ENCODE measurements around the gene OLA1. TPM values are rescaled to one million over a fixed set of nuclear protein-coding genes. Genes with fewer than 3 reads are reported as not detected.

Gene OLA1
- total and polyA plus RNA-seq, 2 of the 4 experiments (the other 2 are of a cell fraction): 54.7 to 71.2 TPM

GRCh38 chr2:174148833-174149232 is 99.5 kb downstream of the OLA1 start:
- Histone ChIP-seq H4K91ac (ENCODE audit: insufficient read depth, low read depth, low read length) (no peak overlapping the region), H2BK20ac (ENCODE audit: low read depth, low read length) (no peak overlapping the region), H3K23ac (ENCODE audit: low read depth, low read length) (no peak overlapping the region), H3K4me1 (ENCODE audit: control insufficient read depth, insufficient read depth, low read length) (peaks cover 2% of the 10 kb centered on the region; the same call in 1 of the 2 replicates), H3K14ac (replicated peaks; ENCODE audit: low read depth, low read length) (no peak overlapping the region), H3K56ac (ENCODE audit: extremely low read depth, insufficient read depth, low read length) (no peak overlapping the region), H3K9me3 (ENCODE audit: control insufficient read depth, insufficient read depth, low read length) (no peaks in the 10 kb centered on the region), H2BK15ac (ENCODE audit: low read depth, low read length) (no peak overlapping the region), H2BK120ac (ENCODE audit: low read depth, low read length) (no peak overlapping the region), H2BK5ac (ENCODE audit: low read depth, low read length, poor library complexity, severe bottlenecking) (no peak overlapping the region), H3K4me3 (ENCODE audit: insufficient read depth, low read depth, low read length) (no peak overlapping the region), H3K9me1 (ENCODE audit: insufficient read depth, low read length) (peaks cover 1% of the 10 kb centered on the region; the same call in 1 of the 2 replicates), H3K27ac (ENCODE audit: insufficient read depth, low read length) (no peak overlapping the region), H3K4ac (ENCODE audit: low read depth, low read length) (no peak overlapping the region), H2AK9ac (replicated peaks; ENCODE audit: low read depth, low read length, poor library complexity) (no peak overlapping the region), H2AK5ac (ENCODE audit: low read depth, low read length) (no peak overlapping the region), H4K20me1 (ENCODE audit: insufficient read depth, low read length) (peaks cover 4% of the 10 kb centered on the region), H2AFZ (replicated peaks; ENCODE audit: low read length, poor library complexity) (no peak overlapping the region), H3K9ac (ENCODE audit: low read depth, low read length) (no peak overlapping the region), H3K36me3 (ENCODE audit: control insufficient read depth, insufficient read depth, low read length) (no peaks in the 10 kb centered on the region), H3K27me3 (ENCODE audit: control insufficient read depth, insufficient read depth, low read length) (no peaks in the 10 kb centered on the region), H4K5ac (ENCODE audit: low read depth, low read length) (no peak overlapping the region), H4K8ac (ENCODE audit: low read depth in 2 of 2, low read length in 2 of 2) (no peak overlapping the region), H3K79me1 (ENCODE audit: low read depth in 1 of 2, low read length in 2 of 2) (peaks cover 16 to 25% of the 10 kb centered on the region in 2 experiments), H3K4me2 (ENCODE audit: low read depth, low read length) (no peak overlapping the region), H3K18ac (ENCODE audit: low read depth, low read length) (no peak overlapping the region)
- ChIA-PET CTCF (no interaction called here), POLR2A (ENCODE audit: unreplicated experiment) (no interaction called here)
- ATAC-seq (ENCODE audit: low read depth) (no peak), DNase-seq (no peak)
- in situ Hi-C loops (cut with MboI; ENCODE audit: low sequenced_read_pairs): no loop called here
- BruUV-seq (replicated peaks): no TSS peak
- intact Hi-C loops (cut with micrococcal nuclease): no loop called here
- TF ChIP-seq USF2 (IDR thresholded peaks at IDR 0.05; ENCODE audit: low read depth, low read length) (no peak), BHLHE40 (IDR thresholded peaks at IDR 0.05; ENCODE audit: low read depth, low read length) (no peak), CTCF (conservative IDR thresholded peaks at IDR 0.05; ENCODE audit: low read depth, low read length) (no peak), POLR2A (IDR thresholded peaks at IDR 0.05; ENCODE audit: low read depth, low read length) (no peak), FOS (IDR thresholded peaks at IDR 0.05; ENCODE audit: low read depth, low read length) (no peak), ELK1 (IDR thresholded peaks at IDR 0.05; ENCODE audit: borderline replicate concordance, low read depth, low read length) (no peak), RCOR1 (IDR thresholded peaks at IDR 0.05; ENCODE audit: insufficient replicate concordance, low read length) (no peak), NFE2L2 (IDR thresholded peaks at IDR 0.05; ENCODE audit: low read depth, low read length) (no peak), MXI1 (IDR thresholded peaks at IDR 0.05; ENCODE audit: borderline replicate concordance, low read depth, low read length) (no peak), MAZ (IDR thresholded peaks at IDR 0.05; ENCODE audit: borderline replicate concordance, low read depth, low read length) (no peak), SMC3 (IDR thresholded peaks at IDR 0.05; ENCODE audit: low read depth, low read length) (no peak), MAFK (IDR thresholded peaks at IDR 0.05; ENCODE audit: low read depth, low read length) (no peak), CHD1 (IDR thresholded peaks at IDR 0.05; ENCODE audit: low read depth, low read length) (no peak), RFX5 (IDR thresholded peaks at IDR 0.05; ENCODE audit: low read depth, low read length) (no peak), CEBPB (IDR thresholded peaks at IDR 0.05; ENCODE audit: low read depth, low read length) (no peak), RAD21 (IDR thresholded peaks at IDR 0.05; ENCODE audit: low read length) (no peak)
- WGBS, 2 experiments (ENCODE audit: extremely low coverage in 2 of 2, insufficient read length in 1 of 2): 55% methylated on average over 1 of the region's 2 CpGs; no CpG with 5 or more reads in 1 of the 2 experiments
- dilution Hi-C loops (cut with HindIII; ENCODE audit: low sequenced_read_pairs, unreplicated experiment): no loop called here

Measured in IMR-90 (cell line).